HEK293 (cell line): ENCODE data around the gene TFAP2B.

ENCODE experiments used
- CTCF ChIA-PET: fragments of 350-600 bp; formaldehyde crosslinking; extraction: SDS; loops from one replicate; lab custom pipeline; 2021; ENCODE audit warnings: antibody characterized with exemption; lab: Yijun Ruan, JAX
- POLR2A ChIA-PET: fragments of 300-600 bp; formaldehyde crosslinking; extraction: SDS; loops from one replicate; lab custom pipeline; 2020; ENCODE audit warnings: antibody characterized with exemption, inconsistent platforms; lab: Yijun Ruan, JAX
- H3K27ac ChIP-seq: fragments of 200-500 bp; sonication (Bioruptor generic); 2 replicates; pipeline ENCODE4 v1.5.1; 2014; ENCODE audit warnings: low read depth, low read length, control low read depth, inconsistent platforms; ENCODE audit errors: extremely low read depth
- H3K36me3 ChIP-seq, 2 experiments: fragments of 200-500 bp in 1 of 2; sonication (Bioruptor generic) in 1 of 2; 1 replicate in 1 of 2; 2 replicates in 1 of 2; pipeline ENCODE4 v1.5.1; 2014 to 2017; ENCODE audit warnings: inconsistent platforms in 2 of 2, low read length in 2 of 2; ENCODE audit not compliant: control insufficient read depth in 2 of 2, insufficient read depth in 1 of 2
- H3K4me1 ChIP-seq: fragments of 200-500 bp; sonication (Bioruptor generic); 2 replicates; pipeline ENCODE4 v1.5.1; 2014; ENCODE audit warnings: mild to moderate bottlenecking, low read length, inconsistent platforms; ENCODE audit not compliant: control insufficient read depth, insufficient read depth
- H3K4me3 ChIP-seq: 2 replicates; pipeline ENCODE4 v1.5.1; 2011; ENCODE audit warnings: low read depth, mild to moderate bottlenecking, control low read depth, low read length, moderate library complexity
- H3K9me3 ChIP-seq: fragments of 200-500 bp; sonication (Bioruptor generic); 2 replicates; pipeline ENCODE4 v1.5.1; 2014; ENCODE audit warnings: low read depth, low read length, inconsistent platforms; ENCODE audit not compliant: control insufficient read depth, insufficient read depth
- GFI1B ChIP-seq: fragments of 450-650 bp; formaldehyde crosslinking; IDR thresholded peaks from 2 replicates; pipeline ENCODE4 v1.5.1; 2016; ENCODE audit warnings: missing biosample characterization, missing genetic modification characterization
- IKZF3 ChIP-seq: fragments of 450-650 bp; IDR thresholded peaks from 2 replicates; pipeline ENCODE4 v1.5.0; 2018; ENCODE audit warnings: missing biosample characterization, mild to moderate bottlenecking, missing genetic modification characterization, moderate library complexity
- KLF8 ChIP-seq: fragments of 450-650 bp; formaldehyde crosslinking; IDR thresholded peaks from 2 replicates; pipeline ENCODE4 v1.5.1; 2016; ENCODE audit warnings: missing biosample characterization, missing genetic modification characterization
- SP7 ChIP-seq: fragments of 450-650 bp; formaldehyde crosslinking; IDR thresholded peaks from 2 replicates; pipeline ENCODE4 v1.5.1; 2016; ENCODE audit warnings: missing biosample characterization, missing genetic modification characterization
- ZBTB48 ChIP-seq: fragments of 450-650 bp; formaldehyde crosslinking; IDR thresholded peaks from 2 replicates; pipeline ENCODE4 v1.5.1; 2016; ENCODE audit warnings: missing biosample characterization, missing genetic modification characterization
- ZBTB8A ChIP-seq: fragments of 450-650 bp; formaldehyde crosslinking; IDR thresholded peaks from 2 replicates; pipeline ENCODE4 v1.5.1; 2016; ENCODE audit warnings: missing biosample characterization, missing genetic modification characterization
- ZEB2 ChIP-seq: fragments of 450-650 bp; formaldehyde crosslinking; IDR thresholded peaks from 2 replicates; pipeline ENCODE4 v1.5.1; 2016; ENCODE audit warnings: missing biosample characterization, missing genetic modification characterization
- ZFHX2 ChIP-seq: fragments of 450-650 bp; formaldehyde crosslinking; conservative IDR thresholded peaks from 2 replicates; pipeline ENCODE4 v1.5.1; 2016; ENCODE audit warnings: missing biosample characterization, missing genetic modification characterization
- ZNF10 ChIP-seq: fragments of 450-650 bp; formaldehyde crosslinking; IDR thresholded peaks from 2 replicates; pipeline ENCODE4 v1.5.1; 2017; ENCODE audit warnings: missing biosample characterization, missing genetic modification characterization
- ZNF132 ChIP-seq: fragments of 450-650 bp; formaldehyde crosslinking; IDR thresholded peaks from 2 replicates; pipeline ENCODE4 v1.5.1; 2017; ENCODE audit warnings: missing biosample characterization, missing genetic modification characterization, borderline replicate concordance
- ZNF155 ChIP-seq: fragments of 450-650 bp; formaldehyde crosslinking; IDR thresholded peaks from 2 replicates; pipeline ENCODE4 v1.5.1; 2016; ENCODE audit warnings: missing biosample characterization, missing genetic modification characterization
- ZNF221 ChIP-seq: fragments of 450-650 bp; formaldehyde crosslinking; IDR thresholded peaks from 2 replicates; pipeline ENCODE4 v1.5.1; 2017; ENCODE audit warnings: missing biosample characterization, missing genetic modification characterization, borderline replicate concordance
- ZNF223 ChIP-seq: fragments of 450-650 bp; formaldehyde crosslinking; IDR thresholded peaks from 2 replicates; pipeline ENCODE4 v1.5.1; 2016; ENCODE audit warnings: missing biosample characterization, missing genetic modification characterization
- ZNF274 ChIP-seq, 2 experiments: fragments of 200-500 bp in 1 of 2; fragments of 450-650 bp in 1 of 2; sonication (Bioruptor generic) in 1 of 2; formaldehyde crosslinking in 1 of 2; IDR thresholded peaks; 2 replicates each; pipeline versions ENCODE4 v1.5.1 to v1.6.1; 2014 to 2016; ENCODE audit warnings: borderline replicate concordance in 1 of 2, inconsistent platforms in 1 of 2, low read length in 1 of 2, missing biosample characterization in 1 of 2, missing genetic modification characterization in 1 of 2
- ZNF324 ChIP-seq: fragments of 450-650 bp; formaldehyde crosslinking; IDR thresholded peaks from 2 replicates; pipeline ENCODE4 v1.5.1; 2016; ENCODE audit warnings: missing biosample characterization, missing genetic modification characterization
- ZNF426 ChIP-seq: fragments of 450-650 bp; formaldehyde crosslinking; IDR thresholded peaks from 2 replicates; pipeline ENCODE4 v1.5.1; 2017; ENCODE audit warnings: missing biosample characterization, missing genetic modification characterization, mild to moderate bottlenecking, inconsistent platforms, moderate library complexity
- ZNF521 ChIP-seq: fragments of 450-650 bp; formaldehyde crosslinking; IDR thresholded peaks from 2 replicates; pipeline ENCODE4 v1.5.1; 2017; ENCODE audit warnings: missing biosample characterization, mild to moderate bottlenecking, missing genetic modification characterization
- ZNF580 ChIP-seq: fragments of 450-650 bp; formaldehyde crosslinking; IDR thresholded peaks from 2 replicates; pipeline ENCODE4 v1.5.1; 2016; ENCODE audit warnings: missing biosample characterization, missing genetic modification characterization
- ZNF623 ChIP-seq: fragments of 450-650 bp; formaldehyde crosslinking; IDR thresholded peaks from 2 replicates; pipeline ENCODE4 v1.5.1; 2016; ENCODE audit warnings: missing biosample characterization, missing genetic modification characterization
- ZNF704 ChIP-seq: fragments of 450-650 bp; formaldehyde crosslinking; IDR thresholded peaks from 2 replicates; pipeline ENCODE4 v1.5.1; 2016; ENCODE audit warnings: missing biosample characterization, missing genetic modification characterization
- ZNF785 ChIP-seq: fragments of 450-650 bp; formaldehyde crosslinking; IDR thresholded peaks from 2 replicates; pipeline ENCODE4 v1.5.1; 2016; ENCODE audit warnings: missing biosample characterization, missing genetic modification characterization
- ZNF791 ChIP-seq: fragments of 450-650 bp; formaldehyde crosslinking; IDR thresholded peaks from 2 replicates; pipeline ENCODE4 v1.5.1; 2016; ENCODE audit warnings: missing biosample characterization, missing genetic modification characterization
- ZNF792 ChIP-seq: fragments of 450-650 bp; formaldehyde crosslinking; IDR thresholded peaks from 2 replicates; pipeline ENCODE4 v1.5.1; 2016; ENCODE audit warnings: missing biosample characterization, missing genetic modification characterization
- TF ChIP-seq, protein P1 (sequence below): fragments of 450-650 bp; formaldehyde crosslinking; IDR thresholded peaks from 2 replicates; pipeline ENCODE4 v1.5.1; 2016; ENCODE audit warnings: missing biosample characterization, missing genetic modification characterization
- TF ChIP-seq, protein P2 (sequence below): fragments of 450-650 bp; formaldehyde crosslinking; IDR thresholded peaks from 2 replicates; pipeline ENCODE4 v1.5.1; 2016; ENCODE audit warnings: missing biosample characterization, missing genetic modification characterization
- TF ChIP-seq, protein P3 (sequence below): fragments of 450-650 bp; formaldehyde crosslinking; IDR thresholded peaks from 2 replicates; pipeline ENCODE4 v1.5.1; 2016; ENCODE audit warnings: missing biosample characterization, missing genetic modification characterization, borderline replicate concordance
- TF ChIP-seq, protein P4 (sequence below): fragments of 450-650 bp; formaldehyde crosslinking; IDR thresholded peaks from 2 replicates; pipeline ENCODE4 v1.5.1; 2017; ENCODE audit warnings: missing biosample characterization, missing genetic modification characterization

TFAP2B gene

DNA sequence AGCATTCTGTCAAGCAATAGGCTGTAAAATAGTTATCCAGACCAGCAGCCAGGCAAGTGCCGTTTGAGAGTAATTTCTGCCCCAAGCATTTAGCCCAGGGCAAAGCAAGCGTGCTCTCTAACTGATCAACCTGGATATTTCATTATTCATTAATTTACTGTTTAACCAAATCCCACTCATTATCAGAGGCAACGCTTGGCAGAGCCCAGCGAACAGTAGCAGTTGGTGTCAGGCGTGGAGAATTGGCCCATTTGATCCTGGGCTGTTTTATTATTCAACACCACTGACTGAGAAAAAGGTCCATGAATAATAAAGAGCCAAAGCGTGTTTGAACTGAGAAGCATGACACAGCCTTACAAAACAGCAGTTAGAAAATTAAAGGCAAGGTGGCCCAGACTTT, 35.3 kb downstream of the TFAP2B start:
- POLR2A ChIA-PET, result no interaction called here
- Histone ChIP-seq H3K36me3 (no peaks in the 10 kb centered on the region), H3K27ac (no peak overlapping the region), H3K4me3 (no peak overlapping the region), H3K4me1 (no peaks in the 10 kb centered on the region), H3K9me3 (no peaks in the 10 kb centered on the region)
- CTCF ChIA-PET, result interaction anchor here (0.7 kb wide), 1 partner anchor 55 kb away, joined by 3 read pairs; no protein-coding TSS in a partner anchor
- TF ChIP-seq ZNF426 (tag by site-specific recombination), result no peak
- no peak for TF ChIP-seq ZNF274 (IDR thresholded peaks at IDR 0.05; ENCODE audit: low read length)
- TF ChIP-seq ZNF274 (tag by site-specific recombination; IDR thresholded peaks at IDR 0.05; ENCODE audit: borderline replicate concordance), result no peak
- TF ChIP-seq, protein P1, sequence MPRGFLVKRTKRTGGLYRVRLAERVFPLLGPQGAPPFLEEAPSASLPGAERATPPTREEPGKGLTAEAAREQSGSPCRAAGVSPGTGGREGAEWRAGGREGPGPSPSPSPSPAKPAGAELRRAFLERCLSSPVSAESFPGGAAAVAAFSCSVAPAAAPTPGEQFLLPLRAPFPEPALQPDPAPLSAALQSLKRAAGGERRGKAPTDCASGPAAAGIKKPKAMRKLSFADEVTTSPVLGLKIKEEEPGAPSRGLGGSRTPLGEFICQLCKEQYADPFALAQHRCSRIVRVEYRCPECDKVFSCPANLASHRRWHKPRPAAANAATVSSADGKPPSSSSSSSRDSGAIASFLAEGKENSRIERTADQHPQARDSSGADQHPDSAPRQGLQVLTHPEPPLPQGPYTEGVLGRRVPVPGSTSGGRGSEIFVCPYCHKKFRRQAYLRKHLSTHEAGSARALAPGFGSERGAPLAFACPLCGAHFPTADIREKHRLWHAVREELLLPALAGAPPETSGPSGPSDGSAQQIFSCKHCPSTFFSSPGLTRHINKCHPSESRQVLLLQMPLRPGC (tag by site-specific recombination), result no peak
- TF ChIP-seq ZEB2 (tag by site-specific recombination), result no peak
- TF ChIP-seq ZNF785 (tag by site-specific recombination), result no peak
- no peak for TF ChIP-seq ZNF521 (tag by site-specific recombination)
- no peak for TF ChIP-seq ZNF791 (tag by site-specific recombination)
- TF ChIP-seq, protein P2, sequence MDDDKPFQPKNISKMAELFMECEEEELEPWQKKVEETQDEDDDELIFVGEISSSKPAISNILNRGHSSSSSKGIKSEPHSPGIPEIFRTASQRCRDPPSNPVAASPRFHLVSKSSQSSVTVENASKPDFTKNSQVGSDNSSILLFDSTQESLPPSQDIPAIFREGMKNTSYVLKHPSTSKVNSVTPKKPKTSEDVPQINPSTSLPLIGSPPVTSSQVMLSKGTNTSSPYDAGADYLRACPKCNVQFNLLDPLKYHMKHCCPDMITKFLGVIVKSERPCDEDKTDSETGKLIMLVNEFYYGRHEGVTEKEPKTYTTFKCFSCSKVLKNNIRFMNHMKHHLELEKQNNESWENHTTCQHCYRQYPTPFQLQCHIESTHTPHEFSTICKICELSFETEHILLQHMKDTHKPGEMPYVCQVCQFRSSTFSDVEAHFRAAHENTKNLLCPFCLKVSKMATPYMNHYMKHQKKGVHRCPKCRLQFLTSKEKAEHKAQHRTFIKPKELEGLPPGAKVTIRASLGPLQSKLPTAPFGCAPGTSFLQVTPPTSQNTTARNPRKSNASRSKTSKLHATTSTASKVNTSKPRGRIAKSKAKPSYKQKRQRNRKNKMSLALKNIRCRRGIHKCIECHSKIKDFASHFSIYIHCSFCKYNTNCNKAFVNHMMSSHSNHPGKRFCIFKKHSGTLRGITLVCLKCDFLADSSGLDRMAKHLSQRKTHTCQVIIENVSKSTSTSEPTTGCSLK (tag by site-specific recombination), result no peak
- TF ChIP-seq ZNF324 (tag by site-specific recombination), result no peak
- TF ChIP-seq ZBTB8A, result no peak
- no peak for TF ChIP-seq ZNF221
- TF ChIP-seq SP7, result no peak
- TF ChIP-seq ZNF623 (tag by site-specific recombination), result no peak

DNA sequence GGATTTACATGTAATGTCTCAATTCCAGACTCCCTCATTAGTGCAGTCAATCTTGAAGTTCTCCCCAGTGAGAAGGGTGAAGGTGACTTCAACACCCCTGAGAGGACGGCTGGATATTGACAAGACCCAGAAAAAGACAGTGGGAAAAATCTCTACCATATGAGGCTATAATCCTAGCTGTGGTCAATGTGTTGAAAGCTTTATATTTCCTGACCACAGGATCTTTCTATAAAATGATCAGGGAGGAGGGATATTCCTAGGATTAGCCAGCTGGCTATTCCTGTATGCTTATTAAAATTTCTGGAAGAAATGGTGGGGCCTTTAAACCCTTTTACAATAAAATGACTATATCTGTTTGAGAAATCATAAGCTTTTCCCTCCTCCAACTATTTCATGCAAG, 43.0 kb downstream of the TFAP2B start:
- Histone ChIP-seq H3K4me1 (no peaks in the 10 kb centered on the region), H3K27ac (no peak overlapping the region), H3K36me3 (no peaks in the 10 kb centered on the region), H3K9me3 (no peaks in the 10 kb centered on the region), H3K4me3 (no peak overlapping the region)
- POLR2A ChIA-PET, result no interaction called here
- CTCF ChIA-PET, result no interaction called here
- TF ChIP-seq ZNF155 (no peak), ZNF580 (tag by site-specific recombination) (no peak), ZNF132 (tag by site-specific recombination) (no peak), ZNF704 (tag by site-specific recombination) (no peak), ZNF223 (tag by site-specific recombination) (no peak), ZNF792 (tag by site-specific recombination) (no peak), ZBTB48 (tag by site-specific recombination) (no peak), ZNF10 (tag by site-specific recombination) (no peak), KLF8 (no peak), GFI1B (no peak), ZFHX2 (no peak), IKZF3 (no peak)
- TF ChIP-seq, protein P3, sequence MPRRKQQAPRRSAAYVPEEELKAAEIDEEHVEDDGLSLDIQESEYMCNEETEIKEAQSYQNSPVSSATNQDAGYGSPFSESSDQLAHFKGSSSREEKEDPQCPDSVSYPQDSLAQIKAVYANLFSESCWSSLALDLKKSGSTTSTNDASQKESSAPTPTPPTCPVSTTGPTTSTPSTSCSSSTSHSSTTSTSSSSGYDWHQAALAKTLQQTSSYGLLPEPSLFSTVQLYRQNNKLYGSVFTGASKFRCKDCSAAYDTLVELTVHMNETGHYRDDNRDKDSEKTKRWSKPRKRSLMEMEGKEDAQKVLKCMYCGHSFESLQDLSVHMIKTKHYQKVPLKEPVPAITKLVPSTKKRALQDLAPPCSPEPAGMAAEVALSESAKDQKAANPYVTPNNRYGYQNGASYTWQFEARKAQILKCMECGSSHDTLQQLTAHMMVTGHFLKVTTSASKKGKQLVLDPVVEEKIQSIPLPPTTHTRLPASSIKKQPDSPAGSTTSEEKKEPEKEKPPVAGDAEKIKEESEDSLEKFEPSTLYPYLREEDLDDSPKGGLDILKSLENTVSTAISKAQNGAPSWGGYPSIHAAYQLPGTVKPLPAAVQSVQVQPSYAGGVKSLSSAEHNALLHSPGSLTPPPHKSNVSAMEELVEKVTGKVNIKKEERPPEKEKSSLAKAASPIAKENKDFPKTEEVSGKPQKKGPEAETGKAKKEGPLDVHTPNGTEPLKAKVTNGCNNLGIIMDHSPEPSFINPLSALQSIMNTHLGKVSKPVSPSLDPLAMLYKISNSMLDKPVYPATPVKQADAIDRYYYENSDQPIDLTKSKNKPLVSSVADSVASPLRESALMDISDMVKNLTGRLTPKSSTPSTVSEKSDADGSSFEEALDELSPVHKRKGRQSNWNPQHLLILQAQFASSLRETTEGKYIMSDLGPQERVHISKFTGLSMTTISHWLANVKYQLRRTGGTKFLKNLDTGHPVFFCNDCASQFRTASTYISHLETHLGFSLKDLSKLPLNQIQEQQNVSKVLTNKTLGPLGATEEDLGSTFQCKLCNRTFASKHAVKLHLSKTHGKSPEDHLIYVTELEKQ (tag by site-specific recombination), result no peak
- TF ChIP-seq, protein P4, sequence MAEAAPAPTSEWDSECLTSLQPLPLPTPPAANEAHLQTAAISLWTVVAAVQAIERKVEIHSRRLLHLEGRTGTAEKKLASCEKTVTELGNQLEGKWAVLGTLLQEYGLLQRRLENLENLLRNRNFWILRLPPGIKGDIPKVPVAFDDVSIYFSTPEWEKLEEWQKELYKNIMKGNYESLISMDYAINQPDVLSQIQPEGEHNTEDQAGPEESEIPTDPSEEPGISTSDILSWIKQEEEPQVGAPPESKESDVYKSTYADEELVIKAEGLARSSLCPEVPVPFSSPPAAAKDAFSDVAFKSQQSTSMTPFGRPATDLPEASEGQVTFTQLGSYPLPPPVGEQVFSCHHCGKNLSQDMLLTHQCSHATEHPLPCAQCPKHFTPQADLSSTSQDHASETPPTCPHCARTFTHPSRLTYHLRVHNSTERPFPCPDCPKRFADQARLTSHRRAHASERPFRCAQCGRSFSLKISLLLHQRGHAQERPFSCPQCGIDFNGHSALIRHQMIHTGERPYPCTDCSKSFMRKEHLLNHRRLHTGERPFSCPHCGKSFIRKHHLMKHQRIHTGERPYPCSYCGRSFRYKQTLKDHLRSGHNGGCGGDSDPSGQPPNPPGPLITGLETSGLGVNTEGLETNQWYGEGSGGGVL (tag by site-specific recombination), result no peak
